GM10248 (cell line): ENCODE measurements around the gene PACS1.

Experiments
- CTCF ChIA-PET: fragments of 300-600 bp; sonication (Branson Sonifier 250); formaldehyde crosslinking; extraction: SDS; loops from one replicate; lab custom pipeline; 2021; ENCODE audit warnings: antibody characterized with exemption; lab: Yijun Ruan, JAX
- POLR2A ChIA-PET: fragments of 350-650 bp; sonication (Branson Sonifier 250); formaldehyde crosslinking; extraction: SDS; loops from one replicate; lab custom pipeline; 2020; ENCODE audit warnings: antibody characterized with exemption; lab: Yijun Ruan, JAX
- DNase-seq: peaks from one replicate; pipeline ENCODE4 v3.0.0; 2012; ENCODE audit errors: extremely low spot score
- CTCF ChIP-seq: IDR thresholded peaks from 2 replicates; pipeline ENCODE4 v1.5.1; 2012; ENCODE audit warnings: mild to moderate bottlenecking, low read depth; ENCODE audit errors: extremely low read depth, missing control alignments, control extremely low read depth

Gene PACS1

GRCh38 chr11:66259225-66259624, 189.2 kb downstream of the PACS1 start:
- DNase-seq: no peak
- ChIA-PET POLR2A (no interaction called here), CTCF (interaction anchor here (0.6 to 1.5 kb wide), 7 partner anchors 9 to 554 kb away, joined by 3 to 5 read pairs (median 4); partner anchors contain the start of gene KAT5)
- no peak for TF ChIP-seq CTCF

- POLR2A ChIA-PET: interaction anchor here (0.7 kb wide), 1 partner anchor 202 kb away, joined by 3 read pairs; no protein-coding TSS in a partner anchor
These were observed 189.9 kb downstream of the PACS1 start for GRCh38 chr11:66259956-66260355.

GRCh38 chr11:66261578-66261977, 191.5 kb downstream of the PACS1 start:
- no peak for TF ChIP-seq CTCF
- ChIA-PET CTCF (interaction anchor here (1.6 kb wide), 1 partner anchor 9 kb away, joined by 4 read pairs; no protein-coding TSS in a partner anchor), POLR2A (no interaction called here)

More at GRCh38 chr11:66259956-66260355, 189.9 kb downstream of the PACS1 start:
- no peak for DNase-seq
- CTCF ChIA-PET: interaction anchor here (1.0 to 1.5 kb wide), 3 partner anchors 9 to 548 kb away, joined by 4 to 5 read pairs (median 4); partner anchors contain the start of gene KAT5
- no peak for TF ChIP-seq CTCF

GRCh38 chr11:66262191-66262590, 192.1 kb downstream of the PACS1 start:
- ChIA-PET CTCF (no interaction called here), POLR2A (no interaction called here)
- no peak for DNase-seq
- TF ChIP-seq CTCF: no peak

More at GRCh38 chr11:66261578-66261977, 191.5 kb downstream of the PACS1 start:
- DNase-seq: no peak

DNA sequence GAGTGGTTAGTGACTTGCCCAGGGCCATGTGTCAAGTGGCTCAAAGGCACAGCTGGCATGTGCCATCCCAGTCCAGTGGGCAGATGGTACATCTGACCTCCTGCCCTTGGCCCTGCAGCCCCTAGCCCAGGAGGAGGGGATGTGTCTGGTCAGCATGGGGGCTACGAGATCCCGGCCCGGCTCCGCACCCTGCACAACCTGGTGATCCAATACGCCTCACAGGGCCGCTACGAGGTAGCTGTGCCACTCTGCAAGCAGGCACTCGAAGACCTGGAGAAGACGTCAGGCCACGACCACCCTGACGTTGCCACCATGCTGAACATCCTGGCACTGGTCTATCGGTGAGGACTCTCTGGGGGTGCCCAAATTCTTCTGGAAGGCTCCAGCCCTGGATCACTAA, 192.6 kb downstream of the PACS1 start:
- ChIA-PET POLR2A (no interaction called here), CTCF (no interaction called here)
- DNase-seq: no peak
- TF ChIP-seq CTCF: no peak

GRCh38 chr11:66263231-66263630, 193.2 kb downstream of the PACS1 start:
- ChIA-PET POLR2A (no interaction called here), CTCF (no interaction called here)
- no peak for TF ChIP-seq CTCF
- DNase-seq: no peak
